Prostate gland (tissue), 2 donors: Measurements from ENCODE around the gene PLCB4.

Source experiments
- POLR2A ChIP-seq: fragments of 450-650 bp; IDR thresholded peaks from one replicate; pipeline ENCODE4 v1.6.1; 2016; ENCODE audit warnings: antibody characterized with exemption, mild to moderate bottlenecking
- POLR2AphosphoS5 ChIP-seq: sonication (generic); formaldehyde crosslinking; IDR thresholded peaks from one replicate; pipeline ENCODE4 v1.6.1; 2017; ENCODE audit warnings: antibody characterized with exemption
- TF ChIP-seq, protein P1 (sequence below), 4 experiments: fragments of 200-600 bp in 2 of 4; fragments of 450-650 bp in 2 of 4; sonication (generic) in 2 of 4; IDR thresholded peaks; 1 replicate in 3 of 4; 2 replicates in 1 of 4; pipeline ENCODE4 v1.5.1; 2016 to 2019; ENCODE audit warnings: antibody characterized with exemption in 4 of 4, mild to moderate bottlenecking in 2 of 4, moderate library complexity in 2 of 4

DNA sequence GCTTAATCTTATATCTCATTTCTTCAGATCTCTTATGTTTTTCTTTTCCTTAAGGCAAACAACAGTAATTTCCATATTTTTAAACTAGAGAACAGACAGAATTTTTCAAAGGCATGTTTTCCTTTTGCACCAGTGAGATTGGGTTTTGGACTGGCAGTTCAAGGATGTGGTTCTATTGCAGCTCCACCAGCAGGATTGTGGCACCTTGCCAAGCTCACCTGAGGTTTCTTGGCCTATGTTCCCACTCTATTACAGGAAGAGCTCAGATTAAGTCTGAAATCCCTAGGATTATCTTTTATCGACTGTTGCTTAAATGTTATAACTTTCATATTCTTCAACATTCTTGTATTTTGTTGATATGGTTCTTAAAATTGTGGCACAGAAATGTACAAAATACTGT, 218.9 kb downstream of the PLCB4 start:
- TF ChIP-seq, protein P1, sequence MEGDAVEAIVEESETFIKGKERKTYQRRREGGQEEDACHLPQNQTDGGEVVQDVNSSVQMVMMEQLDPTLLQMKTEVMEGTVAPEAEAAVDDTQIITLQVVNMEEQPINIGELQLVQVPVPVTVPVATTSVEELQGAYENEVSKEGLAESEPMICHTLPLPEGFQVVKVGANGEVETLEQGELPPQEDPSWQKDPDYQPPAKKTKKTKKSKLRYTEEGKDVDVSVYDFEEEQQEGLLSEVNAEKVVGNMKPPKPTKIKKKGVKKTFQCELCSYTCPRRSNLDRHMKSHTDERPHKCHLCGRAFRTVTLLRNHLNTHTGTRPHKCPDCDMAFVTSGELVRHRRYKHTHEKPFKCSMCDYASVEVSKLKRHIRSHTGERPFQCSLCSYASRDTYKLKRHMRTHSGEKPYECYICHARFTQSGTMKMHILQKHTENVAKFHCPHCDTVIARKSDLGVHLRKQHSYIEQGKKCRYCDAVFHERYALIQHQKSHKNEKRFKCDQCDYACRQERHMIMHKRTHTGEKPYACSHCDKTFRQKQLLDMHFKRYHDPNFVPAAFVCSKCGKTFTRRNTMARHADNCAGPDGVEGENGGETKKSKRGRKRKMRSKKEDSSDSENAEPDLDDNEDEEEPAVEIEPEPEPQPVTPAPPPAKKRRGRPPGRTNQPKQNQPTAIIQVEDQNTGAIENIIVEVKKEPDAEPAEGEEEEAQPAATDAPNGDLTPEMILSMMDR (IDR thresholded peaks at IDR 0.05), result no peak
- TF ChIP-seq POLR2AphosphoS5 (no peak), POLR2A (no peak)
